Fibroblast of villous mesenchyme (primary cell): ENCODE measurements around the gene RGS12. TPM values are rescaled to one million over a fixed set of nuclear protein-coding genes. Genes with fewer than 3 reads are reported as not detected.
A peak's percentile ranks its signal among the peaks of the same experiment; 100 is the strongest.

ENCODE experiments used
- DNase-seq: peaks from one replicate; pipeline ENCODE4 v3.0.0-alpha.2; 2010; ENCODE audit warnings: low read depth
- H3K4me3 ChIP-seq: 2 replicates; pipeline ENCODE4 v1.5.1; 2011; ENCODE audit warnings: low read depth, mild to moderate bottlenecking, low read length
- CTCF ChIP-seq: IDR thresholded peaks from 2 replicates; pipeline ENCODE4 v1.5.1; 2012; ENCODE audit warnings: low read depth, mild to moderate bottlenecking, low read length; ENCODE audit not compliant: insufficient read depth
- total RNA-seq: library from RNA; depleted of rRNA; stranded (reverse); fragments of >200 nt; gene quantifications from 2 replicates; pipeline ENCODE4 v1.2.3, GENCODE V29; 2012

Gene RGS12
- total RNA-seq, 1 donor = 11.7 TPM

DNA sequence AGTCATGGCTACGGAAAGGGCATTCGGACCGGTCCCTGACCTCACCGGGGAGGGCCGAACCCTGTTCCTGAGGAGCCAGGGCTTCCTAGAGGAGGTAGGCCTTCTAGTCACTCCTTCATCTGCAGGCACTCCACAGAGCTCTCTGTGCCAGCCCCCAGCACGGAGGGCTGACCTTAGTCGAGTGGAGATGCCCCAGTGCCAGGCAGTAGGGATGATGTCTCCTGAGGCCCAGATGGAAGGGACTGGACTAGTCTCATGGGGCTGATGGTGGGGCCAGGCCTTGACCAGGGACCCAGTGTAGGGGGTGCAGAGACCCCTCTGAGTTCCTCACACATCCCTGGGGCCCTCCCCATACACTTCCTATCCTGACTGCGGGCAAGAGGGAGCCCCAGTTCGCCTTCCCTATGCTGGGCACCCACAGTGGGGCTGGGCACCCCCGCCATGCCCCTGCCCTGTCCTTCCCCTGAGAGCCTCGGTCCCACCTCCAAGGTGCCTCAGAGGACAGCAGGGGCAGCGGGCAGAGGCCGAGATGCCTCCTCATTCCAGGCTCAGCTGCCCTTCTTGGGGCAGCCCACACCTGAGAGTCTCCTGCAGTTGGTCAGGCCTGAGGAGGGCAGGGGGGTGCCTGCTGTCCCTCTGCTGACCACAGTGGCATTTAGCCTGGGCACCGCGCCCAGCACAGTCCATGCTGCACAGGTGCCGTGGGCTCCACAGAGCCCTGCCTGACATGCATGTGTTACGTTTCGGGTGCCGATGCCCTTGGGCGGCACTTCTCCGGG, 45.2 kb upstream of the RGS12 start:
- no peak overlapping the region for H3K4me3 ChIP-seq
- TF ChIP-seq CTCF = no peak
- DNase-seq = no peak

- TF ChIP-seq CTCF = no peak
Observed at GRCh38 chr4:3248178-3248480, 44.7 kb upstream of the RGS12 start.

DNA sequence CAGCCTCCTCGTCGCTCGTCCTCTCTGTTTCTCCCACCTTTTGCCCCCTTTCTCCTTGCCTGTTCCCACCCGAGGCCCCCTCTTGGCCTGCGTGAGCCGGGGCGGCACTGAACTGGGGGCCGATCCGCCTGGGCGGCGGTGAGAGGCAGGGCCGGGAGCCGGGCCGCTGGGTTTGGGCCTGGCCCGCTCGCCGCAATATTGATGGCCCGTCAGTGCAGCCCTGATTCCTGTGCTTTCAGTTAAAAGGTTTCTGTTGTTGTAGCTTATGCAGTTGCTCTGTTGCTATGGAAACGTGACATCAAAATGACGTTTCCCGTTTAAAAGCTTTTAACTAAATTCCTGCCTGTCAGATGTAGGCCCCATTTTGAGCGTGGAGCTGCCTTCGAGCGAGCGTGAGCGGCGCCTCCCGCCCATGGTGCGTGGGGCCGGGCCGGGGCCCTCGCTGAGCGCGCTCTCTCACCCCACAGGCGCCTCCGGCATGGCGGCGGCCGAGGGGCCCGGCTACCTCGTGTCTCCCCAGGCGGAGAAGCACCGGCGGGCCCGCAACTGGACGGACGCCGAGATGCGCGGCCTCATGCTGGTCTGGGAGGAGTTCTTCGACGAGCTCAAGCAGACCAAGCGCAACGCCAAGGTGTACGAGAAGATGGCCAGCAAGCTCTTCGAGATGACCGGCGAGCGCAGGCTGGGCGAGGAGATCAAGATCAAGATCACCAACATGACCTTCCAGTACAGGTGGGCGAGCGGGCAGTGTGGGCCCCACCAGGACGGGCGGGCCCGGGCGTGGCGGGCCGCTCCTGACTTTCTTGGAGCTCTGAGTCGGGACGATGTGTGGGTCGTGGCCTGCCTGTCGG, 43.8 kb upstream of the RGS12 start, which contains the start of gene MSANTD1:
TSS of gene MSANTD1 (plus strand) at position 349 of the 851 bp plus-strand sequence. CDS start at position 413, 64 bp downstream.
- peak; percentile 25 for DNase-seq
- no peak for TF ChIP-seq CTCF
- no peak within 1 kb of the TSS for H3K4me3 ChIP-seq

More at GRCh38 chr4:3248178-3248480, 44.7 kb upstream of the RGS12 start:
- no peak overlapping the region for H3K4me3 ChIP-seq
- no peak for DNase-seq

DNA sequence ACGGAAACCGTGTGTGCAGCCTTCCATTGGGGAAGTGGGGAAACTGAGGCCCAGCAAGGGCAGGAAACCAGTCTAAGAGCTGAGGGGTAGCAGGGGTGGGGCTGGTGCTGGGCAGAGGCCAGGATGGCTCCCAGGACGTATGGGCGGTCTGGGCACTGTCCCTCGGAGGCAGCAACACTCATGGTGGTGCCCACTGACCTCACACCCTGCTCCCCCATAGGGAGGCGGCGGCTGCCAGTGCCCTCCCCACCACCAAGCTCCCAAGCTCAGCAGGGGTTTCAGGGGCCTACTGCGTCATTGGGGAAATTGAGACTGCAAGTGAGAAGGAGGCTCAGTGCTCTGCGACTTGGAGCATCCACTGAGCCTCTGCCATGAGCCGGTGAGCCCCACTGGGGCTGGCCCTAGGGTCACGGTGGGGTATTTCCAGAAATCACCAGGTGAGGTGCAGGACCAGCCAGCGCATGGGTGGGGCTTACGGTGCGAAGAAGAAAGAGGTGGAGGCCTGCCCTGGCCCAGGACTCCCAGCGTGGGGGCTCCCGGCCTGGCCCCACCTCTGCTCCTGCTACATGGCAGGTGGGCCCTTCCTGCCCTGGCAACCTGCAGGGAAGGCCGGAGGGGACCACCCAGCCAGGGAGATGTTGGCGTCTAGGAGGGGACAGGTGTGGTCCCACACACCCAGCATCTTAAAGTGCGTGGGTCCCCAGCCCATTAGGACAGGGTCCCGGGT, 42.9 kb upstream of the RGS12 start:
- DNase-seq = no peak
- no peak for TF ChIP-seq CTCF
- H3K4me3 ChIP-seq = no peak overlapping the region

DNA sequence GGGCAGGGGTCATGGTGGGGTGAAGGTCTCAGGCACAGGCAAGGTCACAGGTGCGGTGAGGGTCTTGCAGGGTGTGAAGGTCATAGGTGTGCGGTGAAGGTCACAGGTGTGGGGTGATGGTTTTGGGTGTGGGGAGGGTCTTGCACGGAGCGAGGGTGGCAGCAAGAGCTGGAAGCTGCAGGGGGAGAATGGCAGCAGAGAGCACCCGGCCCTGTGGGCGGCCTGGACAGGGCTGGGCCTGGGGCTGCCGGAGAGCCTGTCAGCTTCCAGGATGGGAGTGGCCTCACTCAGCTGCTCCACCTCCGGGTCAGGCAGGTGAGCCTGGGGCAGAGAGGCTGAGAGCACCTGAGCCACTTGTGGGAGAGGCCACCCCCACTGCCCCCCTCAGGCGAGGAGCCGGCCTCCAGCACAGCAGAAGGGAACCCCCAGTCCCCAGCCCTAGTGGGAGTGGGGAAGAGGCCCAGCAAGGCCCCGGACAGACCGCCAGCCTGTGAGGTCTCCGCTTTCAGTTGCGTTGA, 42.3 kb upstream of the RGS12 start:
- DNase-seq = no peak
- TF ChIP-seq CTCF = no peak
- no peak overlapping the region for H3K4me3 ChIP-seq

DNA sequence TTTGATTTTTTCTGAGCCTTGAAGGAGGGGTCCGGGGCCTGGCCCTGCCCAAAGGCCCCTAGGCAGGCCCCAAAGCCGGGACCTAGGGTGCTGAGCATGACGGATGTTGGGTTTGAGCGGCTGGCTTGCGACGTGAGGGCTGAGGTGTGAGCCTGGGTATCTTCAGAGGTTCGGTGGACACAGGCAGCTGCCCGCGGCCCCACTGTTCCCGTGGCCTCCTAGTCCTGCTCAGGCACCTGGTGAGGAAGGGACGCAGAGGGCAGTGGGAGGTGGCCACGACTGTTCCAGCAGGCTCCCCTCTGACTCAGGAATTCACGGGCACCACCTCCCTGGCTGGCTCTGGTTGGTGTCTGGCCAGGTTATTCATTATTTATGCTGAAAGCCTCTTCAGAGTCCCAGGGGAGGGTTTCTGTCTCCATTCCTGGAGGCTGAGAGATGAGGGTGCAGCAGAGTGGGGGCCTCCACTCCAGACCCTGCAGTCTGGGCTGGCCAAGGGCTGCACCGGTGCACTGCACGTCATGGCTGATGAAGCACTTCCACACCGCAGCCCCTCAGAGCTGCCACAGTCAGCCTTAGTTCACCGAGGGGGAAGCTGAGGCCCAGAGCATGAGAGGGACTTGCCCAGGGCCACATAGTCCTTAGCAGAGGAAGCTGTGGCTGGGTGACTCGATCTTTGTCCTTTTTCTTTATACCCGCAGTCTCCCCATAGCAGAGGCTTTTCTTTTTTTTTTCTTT, 41.7 kb upstream of the RGS12 start:
- H3K4me3 ChIP-seq = no peak overlapping the region
- no peak for TF ChIP-seq CTCF
- DNase-seq = no peak
